HG03521 (cell line): Measurements from ENCODE around the gene ACBD6.
"Not testable (repeated sequence)": the region's sequence is repeated elsewhere in the genome, so short reads cannot be mapped to it uniquely, and the experiment has no call there.

Experiments
- ATAC-seq: cut with Tn5 transposase; IDR thresholded peaks from one replicate; pipeline ENCODE4 v1.9.1; 2021; ENCODE audit warnings: mild to moderate bottlenecking, moderate library complexity; ENCODE audit not compliant: unreplicated experiment

ACBD6 gene

GRCh38 chr1:180494370-180494769 is 8.0 kb downstream of the ACBD6 start:
- no peak for ATAC-seq

GRCh38 chr1:180489976-180490375 is 12.4 kb downstream of the ACBD6 start:
- no peak for ATAC-seq

GRCh38 chr1:180489313-180489712 is 13.1 kb downstream of the ACBD6 start:
- no peak for ATAC-seq

- ATAC-seq: no peak
These were observed 13.7 kb downstream of the ACBD6 start for GRCh38 chr1:180488661-180489060.

GRCh38 chr1:180486092-180486491 is 16.3 kb downstream of the ACBD6 start:
- no peak for ATAC-seq

GRCh38 chr1:180484490-180484889 is 17.9 kb downstream of the ACBD6 start:
- ATAC-seq: no peak

- no peak for ATAC-seq
These were observed 19.7 kb downstream of the ACBD6 start for GRCh38 chr1:180482425-180483275.

- ATAC-seq: no peak
These were observed 32.3 kb downstream of the ACBD6 start for GRCh38 chr1:180470031-180470430.

GRCh38 chr1:180468311-180468710 is 34.1 kb downstream of the ACBD6 start:
- ATAC-seq: no peak

GRCh38 chr1:180462102-180462501 is 40.3 kb downstream of the ACBD6 start:
- no peak for ATAC-seq

- ATAC-seq: not testable (repeated sequence)
These were observed 40.7 kb downstream of the ACBD6 start for GRCh38 chr1:180461682-180462081.

- no peak for ATAC-seq
These were observed 43.6 kb downstream of the ACBD6 start for GRCh38 chr1:180458807-180459206.

GRCh38 chr1:180456191-180456590 is 46.2 kb downstream of the ACBD6 start:
- ATAC-seq: no peak

- ATAC-seq: no peak
These were observed 50.9 kb downstream of the ACBD6 start for GRCh38 chr1:180451504-180451903.

GRCh38 chr1:180444522-180444921 is 57.9 kb downstream of the ACBD6 start:
- ATAC-seq: no peak

- ATAC-seq: no peak
These were observed 62.0 kb downstream of the ACBD6 start for GRCh38 chr1:180440335-180440734.

- ATAC-seq: no peak
These were observed 66.8 kb downstream of the ACBD6 start for GRCh38 chr1:180435566-180435965.

GRCh38 chr1:180433873-180434272 is 68.5 kb downstream of the ACBD6 start:
- ATAC-seq: no peak

GRCh38 chr1:180431683-180432082 is 70.7 kb downstream of the ACBD6 start:
- ATAC-seq: no peak

- ATAC-seq: no peak
These were observed 73.3 kb downstream of the ACBD6 start for GRCh38 chr1:180428782-180429695.

- ATAC-seq: no peak
These were observed 76.4 kb downstream of the ACBD6 start for GRCh38 chr1:180425952-180426351.
